A549 treated with Hydrocortisone at 1 μM for 4 hours (cell line): ENCODE measurements around the gene MRPS5. TPM values are rescaled to one million over a fixed set of nuclear protein-coding genes. Genes with fewer than 3 reads are reported as not detected.

Experiments used
- total RNA-seq: library from RNA; stranded (reverse); fragments of 200-300 nt; extraction: Qiagen RNA extraction; gene quantifications from 5 replicates; pipeline ENCODE4 v1.2.3, GENCODE V29; 2022

Gene MRPS5
- total RNA-seq: 71.3 to 79.6 TPM (median 72.2 TPM) in 5 replicates

DNA sequence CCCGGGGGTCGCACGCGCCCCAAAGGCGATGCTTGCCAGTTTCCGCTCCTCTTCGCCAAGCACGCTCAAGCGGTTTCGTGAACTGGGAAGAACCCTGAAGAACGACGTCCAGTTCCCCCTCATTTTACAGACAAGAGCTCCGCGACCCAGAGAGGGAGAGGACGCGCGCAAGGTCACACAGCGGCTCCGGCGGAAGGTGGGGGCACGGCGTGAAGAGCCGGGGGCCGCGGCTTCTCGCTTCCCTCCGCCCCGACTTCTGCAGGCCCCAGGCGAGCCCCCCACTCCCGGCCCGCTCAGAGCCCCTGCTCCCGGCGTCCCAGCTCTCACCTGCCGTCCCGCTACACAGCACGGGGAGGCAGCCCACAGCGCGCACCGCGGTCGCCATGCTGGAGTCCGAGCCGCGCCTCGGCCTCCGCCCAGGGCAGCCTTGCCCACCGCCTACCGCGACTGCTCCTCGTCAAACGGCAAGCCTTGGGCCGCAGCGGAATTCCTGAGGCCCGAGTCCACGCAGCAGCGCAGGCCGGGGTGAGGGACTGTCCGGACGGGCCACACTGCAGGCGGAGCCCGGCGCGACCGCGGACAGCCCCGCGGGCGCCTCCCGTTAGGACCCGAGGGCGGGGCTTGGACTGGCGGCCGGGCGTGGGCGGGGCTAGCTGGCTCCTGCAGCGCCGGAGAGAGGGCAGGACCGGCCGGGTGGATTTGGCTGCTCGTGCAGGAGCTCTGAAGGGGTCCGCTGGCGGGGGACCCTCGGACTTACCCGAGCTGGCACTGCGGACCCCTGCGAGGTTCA is at the start of gene MRPS5:
Gene MRPS5 (minus strand): TSS at position 402 of the 790 bp plus-strand sequence. CDS start 17 bp downstream, at position 385.

DNA sequence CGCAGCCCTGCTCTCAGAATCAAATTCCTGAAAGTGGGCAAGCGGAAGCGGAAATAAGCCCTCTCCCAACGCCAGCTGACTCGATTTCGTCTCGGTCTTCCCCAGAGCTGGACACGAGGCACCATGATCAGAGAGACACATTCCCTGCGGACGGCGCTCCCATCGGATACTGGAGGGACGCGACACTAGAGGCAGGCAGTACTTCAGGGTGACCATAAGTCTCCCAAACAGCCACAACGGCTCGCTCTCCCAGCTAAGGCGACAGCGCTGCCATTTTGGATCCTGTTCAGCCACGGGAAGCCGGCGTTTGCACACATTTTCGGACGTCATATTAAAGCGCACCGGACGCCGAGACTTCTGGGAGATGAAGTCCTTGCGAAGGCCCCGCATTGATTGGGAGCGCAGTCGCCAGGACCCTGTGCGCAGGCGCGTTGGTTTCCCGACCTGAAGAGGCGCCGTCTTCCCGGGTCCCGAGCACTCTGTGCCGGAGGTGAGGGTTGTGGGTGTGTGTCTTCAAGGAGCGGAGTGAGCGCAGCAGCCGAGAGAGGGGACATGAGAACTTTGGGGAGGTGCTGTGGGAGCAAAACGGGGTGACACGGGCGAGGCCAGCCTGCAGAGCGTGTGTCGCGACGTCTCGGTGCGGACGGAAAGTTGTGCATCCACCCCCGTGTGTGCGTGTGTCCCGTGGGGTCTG is 43.9 kb upstream of the MRPS5 start, which contains the start of gene ZNF2:
Gene ZNF2 (plus strand): TSS at position 439 of the 694 bp plus-strand sequence. CDS start 10,418 bp downstream, outside the sequence.

DNA sequence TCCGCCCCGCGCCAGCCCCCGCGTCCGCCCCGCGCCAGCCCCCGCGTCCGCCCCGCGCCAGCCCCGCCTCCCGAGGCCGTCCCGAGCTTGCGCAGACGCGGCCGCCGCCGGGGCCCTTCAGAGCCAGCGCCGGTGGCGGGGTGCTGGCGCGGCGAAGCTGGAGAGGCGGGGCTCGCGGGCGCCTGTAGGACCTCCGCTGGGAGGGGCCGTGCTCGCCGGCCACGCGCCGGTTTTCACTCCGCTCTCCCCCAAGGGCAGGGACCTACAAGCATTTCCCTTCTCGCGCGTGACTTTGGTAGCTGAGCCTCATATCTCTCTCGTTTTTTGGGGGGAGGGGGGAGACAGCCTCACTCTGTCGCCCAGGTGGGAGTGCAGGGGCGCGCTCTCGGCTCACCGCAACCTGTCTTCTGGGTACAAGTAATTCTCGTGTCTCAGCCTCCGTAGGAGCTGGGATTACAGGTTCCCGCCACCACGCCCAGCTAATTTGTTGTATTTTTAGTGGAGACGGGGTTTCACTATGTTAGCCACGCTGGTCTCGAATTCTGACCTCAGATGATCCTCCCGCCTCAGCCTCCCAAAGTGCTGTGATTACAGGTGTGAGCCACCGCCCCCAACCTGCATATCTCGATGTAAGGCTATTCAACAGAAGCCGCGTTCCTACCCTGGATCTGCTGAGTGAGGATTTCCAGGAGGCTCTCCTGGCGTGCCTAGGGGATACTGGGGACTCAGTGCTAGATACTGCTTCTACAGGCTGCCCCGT is 38.3 kb upstream of the MRPS5 start, which contains the start of gene ZNF514:
Gene ZNF514 (minus strand): TSS at position 159 of the 760 bp plus-strand sequence. CDS start 6,595 bp downstream, outside the sequence.

Other genes with a start within 250 kb of the MRPS5 start
- 0.15 to 0.23 TPM (median 0.20 TPM) in 5 replicates for gene MAL, start 96.1 kb downstream of the MRPS5 start, total RNA-seq
- gene ZNF514, start 38.0 kb upstream of the MRPS5 start, total RNA-seq: 5.4 to 7.8 TPM (median 7.5 TPM) in 5 replicates
- gene ZNF2, start 44.0 kb upstream of the MRPS5 start, total RNA-seq: 3.0 to 4.5 TPM (median 3.4 TPM) in 5 replicates
- 0.23 to 0.91 TPM (median 0.60 TPM) in 5 replicates for gene ZNF892, start 85.7 kb upstream of the MRPS5 start, total RNA-seq
- gene PROM2, start 152.6 kb upstream of the MRPS5 start, total RNA-seq: 0.01 to 0.23 TPM (median 0.14 TPM) in 4 of 5 replicates, not detected in the other
- gene KCNIP3, start 175.5 kb upstream of the MRPS5 start, total RNA-seq: 1.3 to 2.3 TPM (median 1.7 TPM) in 5 replicates